GM18511 (cell line): Measurements from ENCODE around the gene MCAT.
"Not testable (repeated sequence)": the region's sequence is repeated elsewhere in the genome, so short reads cannot be mapped to it uniquely, and the experiment has no call there.

Source experiments
- ATAC-seq: cut with Tn5 transposase; IDR thresholded peaks from one replicate; pipeline ENCODE4 v1.9.1; 2021; ENCODE audit warnings: mild to moderate bottlenecking, moderate library complexity; ENCODE audit not compliant: unreplicated experiment

Gene MCAT

GRCh38 chr22:43156413-43156812 is 13.2 kb upstream of the MCAT start:
- ATAC-seq = no peak

GRCh38 chr22:43155789-43156188 is 12.6 kb upstream of the MCAT start:
- ATAC-seq = no peak

- ATAC-seq = no peak
Observed at GRCh38 chr22:43154887-43155536, 11.8 kb upstream of the MCAT start.

GRCh38 chr22:43153899-43154298 is 10.7 kb upstream of the MCAT start:
- ATAC-seq = no peak

- peak; percentile 41 for ATAC-seq
Observed at GRCh38 chr22:43152357-43153071, 9.3 kb upstream of the MCAT start.

- ATAC-seq = peak; percentile 17
Observed at GRCh38 chr22:43152003-43152356, 8.8 kb upstream of the MCAT start.

GRCh38 chr22:43151251-43152002 is 8.2 kb upstream of the MCAT start, which contains the start of gene TSPO:
Gene TSPO, plus strand, starts transcription at chr22:43151559. Its CDS starts 7,680 bp downstream, at chr22:43159239.
- ATAC-seq = no peak

- ATAC-seq = no peak
Observed at GRCh38 chr22:43150731-43151206, 7.6 kb upstream of the MCAT start.

GRCh38 chr22:43148581-43148980 is 5.4 kb upstream of the MCAT start:
- no peak for ATAC-seq

- no peak for ATAC-seq
Observed at GRCh38 chr22:43147821-43148220, 4.6 kb upstream of the MCAT start.

GRCh38 chr22:43146332-43146731 is 3.1 kb upstream of the MCAT start:
- ATAC-seq = not testable (repeated sequence)

GRCh38 chr22:43145371-43145770 is 2.2 kb upstream of the MCAT start:
- not testable (repeated sequence) for ATAC-seq

GRCh38 chr22:43144949-43145348 is 1.8 kb upstream of the MCAT start:
- ATAC-seq = no peak

- ATAC-seq = no peak
Observed at GRCh38 chr22:43136801-43137200, 6.4 kb downstream of the MCAT start.

GRCh38 chr22:43136255-43136654 is 6.9 kb downstream of the MCAT start:
- no peak for ATAC-seq

- no peak for ATAC-seq
Observed at GRCh38 chr22:43135565-43135964, 7.6 kb downstream of the MCAT start.

- no peak for ATAC-seq
Observed at GRCh38 chr22:43134553-43134952, 8.6 kb downstream of the MCAT start.

GRCh38 chr22:43133401-43133800 is 9.8 kb downstream of the MCAT start:
- no peak for ATAC-seq

- no peak for ATAC-seq
Observed at GRCh38 chr22:43131773-43132501, 11.3 kb downstream of the MCAT start.

- ATAC-seq = no peak
Observed at GRCh38 chr22:43129426-43130425, 13.5 kb downstream of the MCAT start.
